Liver (tissue), 9 donors: ENCODE results near the gene HIP1R. TPM values are rescaled to one million over a fixed set of nuclear protein-coding genes. Genes with fewer than 3 reads are reported as not detected.
A peak's percentile ranks its signal among the peaks of the same experiment; 100 is the strongest.

Experiments
- DNase-seq: peaks from one replicate; pipeline ENCODE4 v3.0.0-alpha.2; 2017; ENCODE audit warnings: low spot score
- H3K27ac ChIP-seq, 2 donors: one replicate each; pipeline ENCODE4 v1.7.0; 2013; ENCODE audit warnings: inconsistent platforms in 2 of 2, low read length in 2 of 2, control low read depth in 1 of 2, low read depth in 1 of 2, mild to moderate bottlenecking in 1 of 2
- H3K27me3 ChIP-seq, 4 donors: one replicate each; pipeline versions ENCODE4 v1.6.1 to v1.7.0; 2013; ENCODE audit warnings: low read length in 3 of 4, inconsistent platforms in 1 of 4, mild to moderate bottlenecking in 1 of 4, moderate library complexity in 1 of 4; ENCODE audit not compliant: control insufficient read depth in 4 of 4, insufficient read depth in 4 of 4
- H3K36me3 ChIP-seq, 4 donors: one replicate each; pipeline versions ENCODE4 v1.6.1 to v1.7.0; 2013; ENCODE audit warnings: low read length in 3 of 4, mild to moderate bottlenecking in 3 of 4, low read depth in 1 of 4, moderate library complexity in 1 of 4; ENCODE audit not compliant: control insufficient read depth in 4 of 4, insufficient read depth in 3 of 4
- H3K4me1 ChIP-seq, 4 donors: one replicate each; pipeline versions ENCODE4 v1.6.1 to v1.7.0; 2013; ENCODE audit warnings: low read length in 3 of 4, mild to moderate bottlenecking in 3 of 4, moderate library complexity in 1 of 4; ENCODE audit not compliant: control insufficient read depth in 4 of 4, insufficient read depth in 4 of 4
- H3K4me3 ChIP-seq, 3 donors: one replicate each; pipeline versions ENCODE4 v1.6.1 to v1.7.0; 2013; ENCODE audit warnings: low read length in 3 of 3, control low read depth in 1 of 3, low read depth in 1 of 3, mild to moderate bottlenecking in 1 of 3
- H3K9ac ChIP-seq, 2 donors: one replicate each; pipeline ENCODE4 v1.7.0; 2013; ENCODE audit warnings: low read length in 2 of 2, mild to moderate bottlenecking in 2 of 2, moderate library complexity in 2 of 2, control low read depth in 1 of 2, low read depth in 1 of 2
- H3K9me3 ChIP-seq, 4 donors: one replicate each; pipeline versions ENCODE4 v1.6.1 to v1.7.0; 2013; ENCODE audit warnings: low read length in 3 of 4; ENCODE audit not compliant: control insufficient read depth in 4 of 4
- ATF3 ChIP-seq: IDR thresholded peaks from 2 replicates; pipeline ENCODE4 v1.6.1; 2016; ENCODE audit warnings: antibody characterized with exemption
- CTCF ChIP-seq: fragments of 150-350 bp; IDR thresholded peaks from 2 replicates; pipeline ENCODE4 v1.5.1; 2017; ENCODE audit warnings: improper control_type of control experiment, low read depth, low read length; ENCODE audit not compliant: missing input control
- EGR1 ChIP-seq, 2 donors: IDR thresholded peaks; 2 replicates each; pipeline ENCODE4 v1.6.1; 2016 to 2018; ENCODE audit warnings: antibody characterized with exemption in 2 of 2, low read depth in 2 of 2
- FOXA2 ChIP-seq: IDR thresholded peaks from 2 replicates; pipeline ENCODE4 v1.6.1; 2016; ENCODE audit warnings: antibody characterized with exemption
- HNF4G ChIP-seq: IDR thresholded peaks from 2 replicates; pipeline ENCODE4 v1.6.1; 2016; ENCODE audit warnings: antibody characterized with exemption
- MAX ChIP-seq: IDR thresholded peaks from 2 replicates; pipeline ENCODE4 v1.6.1; 2016; ENCODE audit warnings: antibody characterized with exemption
- RAD21 ChIP-seq, 2 donors: IDR thresholded peaks; 2 replicates each; pipeline ENCODE4 v1.6.1; 2016; ENCODE audit warnings: antibody characterized with exemption in 2 of 2, mild to moderate bottlenecking in 2 of 2
- REST ChIP-seq: IDR thresholded peaks from 2 replicates; pipeline ENCODE4 v1.6.1; 2016; ENCODE audit warnings: antibody characterized with exemption, mild to moderate bottlenecking
- RXRA ChIP-seq, 2 donors: IDR thresholded peaks; 2 replicates each; pipeline ENCODE4 v1.6.1; 2017 to 2018; ENCODE audit warnings: antibody characterized with exemption in 2 of 2, mild to moderate bottlenecking in 1 of 2
- TAF1 ChIP-seq: conservative IDR thresholded peaks from 2 replicates; pipeline ENCODE4 v1.6.1; 2016; ENCODE audit warnings: antibody characterized with exemption, mild to moderate bottlenecking
- YY1 ChIP-seq: IDR thresholded peaks from 2 replicates; pipeline ENCODE4 v1.6.1; 2016; ENCODE audit warnings: antibody characterized with exemption, mild to moderate bottlenecking
- ZBTB33 ChIP-seq: IDR thresholded peaks from 2 replicates; pipeline ENCODE4 v1.6.1; 2016; ENCODE audit warnings: antibody characterized with exemption
- WGBS: extraction: QIAGEN DNeasy Blood & Tissue Kit; methylation state at CpG from one replicate; pipeline ENCODE4 v1.1.7; 2013; 5-methylcytosine and 5-hydroxymethylcytosine counted together
- polyA plus RNA-seq, 2 donors: library from polyadenylated mRNA; stranded (reverse) in 1 of 2; unstranded in 1 of 2; fragments of 200-250 nt in 1 of 2; fragments of >200 nt in 1 of 2; fragmentation: Nextera tagmentation in 1 of 2; extraction: Ambion mirVana in 1 of 2; gene quantifications; one replicate each; pipeline versions ENCODE4 v1.2.1 to v1.2.3, GENCODE V29; 2013 to 2015
- total RNA-seq, 2 donors: library from RNA; depleted of rRNA; stranded (reverse); fragments of >200 nt; gene quantifications; one replicate each; pipeline ENCODE4 v1.2.3, GENCODE V29; 2014
- donor health status: healthy.
- donor health status: healthy.
- donor health status: healthy.
- donor health status: healthy.
- donor health status: healthy.

The HIP1R gene
- total and polyA plus RNA-seq, 4 donors, result 12.4 to 52.5 (median 17.0) TPM

- Histone ChIP-seq H3K9ac (no peak overlapping the region), H3K27me3 (no peaks in the 10 kb centered on the region), H3K4me1 (peaks cover 22 to 95% (median 82%) of the 10 kb centered on the region in 4 donors), H3K27ac (peak overlapping the region in 1 of 2 donors; percentile 89), H3K4me3 (no peak overlapping the region), H3K36me3 (peaks cover 0 to 15% (median 4%) of the 10 kb centered on the region in 4 donors), H3K9me3 (no peaks in the 10 kb centered on the region)
- WGBS, result 95% methylated on average over 8 of the region's 8 CpGs
- DNase-seq, result no peak
- no peak for TF ChIP-seq TAF1
- no peak for TF ChIP-seq REST
- TF ChIP-seq EGR1 (IDR thresholded peaks at IDR 0.05; ENCODE audit: low read depth in 2 of 2), result no peak
- no peak for TF ChIP-seq FOXA2
- no peak for TF ChIP-seq ATF3
- no peak for TF ChIP-seq YY1
- TF ChIP-seq MAX, result no peak
- TF ChIP-seq RAD21 (IDR thresholded peaks at IDR 0.05), result no peak
- no peak for TF ChIP-seq RXRA (IDR thresholded peaks at IDR 0.05)
- no peak for TF ChIP-seq ZBTB33
- no peak for TF ChIP-seq HNF4G
- TF ChIP-seq CTCF, result no peak
Measured at GRCh38 chr12:122869207-122869973, 34.1 kb downstream of the HIP1R start.

- Histone ChIP-seq H3K9ac (no peak overlapping the region), H3K9me3 (no peaks in the 10 kb centered on the region)
Measured at GRCh38 chr12:122870163-122870842, 35.0 kb downstream of the HIP1R start.

More at GRCh38 chr12:122870163-122870842, 35.0 kb downstream of the HIP1R start:
- Histone ChIP-seq H3K4me1 (peaks cover 22 to 86% (median 74%) of the 10 kb centered on the region in 4 donors), H3K4me3 (no peak overlapping the region), H3K27ac (peak overlapping the region in 1 of 2 donors; percentile 71), H3K27me3 (no peaks in the 10 kb centered on the region), H3K36me3 (peaks cover 0 to 15% (median 4%) of the 10 kb centered on the region in 4 donors)
- DNase-seq, result no peak
- TF ChIP-seq RAD21 (IDR thresholded peaks at IDR 0.05), result no peak
- WGBS, result 88% methylated on average over 11 of the region's 11 CpGs
